GM12878 (cell line): ENCODE data around the gene MCUB. TPM values are rescaled to one million over a fixed set of nuclear protein-coding genes. Genes with fewer than 3 reads are reported as not detected.

Source experiments
- ATAC-seq: fragments of 200-7000 bp; cut with Tn5 transposase; 3 replicates; pipeline ENCODE4 v1.9.1; 2020; ENCODE audit warnings: mild to moderate bottlenecking, moderate library complexity
- BruUV-seq: library from RNA; stranded (reverse); fragments of 400-500 nt; replicated peaks from 2 replicates; lab custom pipeline; 2021; lab: Mats Ljungman, UMichigan
- CTCF ChIA-PET: fragments of 300-600 bp; sonication (Branson Sonifier 250); formaldehyde crosslinking; extraction: SDS; loops from one replicate; lab custom pipeline; 2021; ENCODE audit warnings: inconsistent platforms; lab: Yijun Ruan, JAX
- POLR2A ChIA-PET: fragments of 350-600 bp; formaldehyde crosslinking; extraction: SDS; loops from one replicate; lab custom pipeline; 2021; ENCODE audit warnings: inconsistent platforms; lab: Charles Lee
- RAD21 ChIA-PET: fragments of 300-600 bp; sonication (Branson Sonifier 250); formaldehyde crosslinking; loops from one replicate; lab custom pipeline; 2023; ENCODE audit warnings: antibody characterized with exemption; ENCODE audit not compliant: unreplicated experiment; lab: Charles Lee
- SMC1A ChIA-PET: fragments of 300-600 bp; sonication (Branson Sonifier 250); formaldehyde crosslinking; loops from one replicate; lab custom pipeline; 2023; ENCODE audit not compliant: unreplicated experiment, uncharacterized antibody; lab: Charles Lee
- DNase-seq: peaks from one replicate; pipeline ENCODE4 v3.0.0-alpha.2; 2011; ENCODE audit warnings: low read depth, low spot score
- FAIRE-seq: peaks from 3 replicates; lab custom pipeline; 2011; peaks lifted over from hg19 to GRCh38; lab: Jason Lieb, UNC
- H2AFZ ChIP-seq: 2 replicates; pipeline ENCODE4 v1.6.0; 2011; ENCODE audit warnings: low read depth, low read length, control low read depth; ENCODE audit not compliant: control insufficient read depth
- H3K27ac ChIP-seq: 2 replicates; pipeline ENCODE4 v1.5.1; 2011; ENCODE audit warnings: control low read depth; ENCODE audit not compliant: control insufficient read depth, insufficient read depth
- H3K27me3 ChIP-seq, 2 experiments: replicated peaks in 1 of 2; 2 replicates each; pipeline versions ENCODE4 v1.6.0 to v1.6.1; 2011; ENCODE audit warnings: low read length in 1 of 2; ENCODE audit not compliant: control insufficient read depth in 2 of 2, insufficient read depth in 2 of 2
- H3K36me3 ChIP-seq, 2 experiments: 2 replicates each; pipeline ENCODE4 v1.5.1; 2011; ENCODE audit warnings: low read length in 1 of 2; ENCODE audit not compliant: control insufficient read depth in 2 of 2, insufficient read depth in 2 of 2
- H3K4me1 ChIP-seq: 2 replicates; pipeline ENCODE4 v1.6.1; 2011; ENCODE audit warnings: mild to moderate bottlenecking, low read length, moderate library complexity, mixed read lengths; ENCODE audit not compliant: control insufficient read depth, insufficient read depth
- H3K4me2 ChIP-seq: 2 replicates; pipeline ENCODE4 v1.6.0; 2011; ENCODE audit warnings: control low read depth; ENCODE audit not compliant: control insufficient read depth, insufficient read depth
- H3K4me3 ChIP-seq: fragments of 200-600 bp; sonication (generic); 2 replicates; pipeline ENCODE4 v1.5.1; 2016
- H3K79me2 ChIP-seq: 2 replicates; pipeline ENCODE4 v1.6.0; 2011; ENCODE audit warnings: low read length; ENCODE audit not compliant: control insufficient read depth, insufficient read depth
- H3K9ac ChIP-seq: 2 replicates; pipeline ENCODE4 v1.8.0; 2011; ENCODE audit warnings: low read length, control low read depth, mixed read lengths; ENCODE audit not compliant: control insufficient read depth, insufficient read depth
- H3K9me3 ChIP-seq: replicated peaks from 3 replicates; pipeline ENCODE4 v1.5.1; 2011; ENCODE audit warnings: mild to moderate bottlenecking, low read length; ENCODE audit not compliant: control insufficient read depth, insufficient read depth
- H4K20me1 ChIP-seq: 2 replicates; pipeline ENCODE4 v1.6.0; 2011; ENCODE audit not compliant: control insufficient read depth, insufficient read depth
- BRCA1 ChIP-seq: IDR thresholded peaks from 2 replicates; pipeline ENCODE4 v1.6.1; 2011; ENCODE audit warnings: low read depth, low read length, improper control_type of control experiment
- EGR1 ChIP-seq, 2 experiments: IDR thresholded peaks; 1 replicate in 1 of 2; 2 replicates in 1 of 2; pipeline ENCODE4 v1.6.1; 2011 to 2012; ENCODE audit warnings: low read depth in 2 of 2, low read length in 2 of 2, borderline replicate concordance in 1 of 2, mild to moderate bottlenecking in 1 of 2, moderate library complexity in 1 of 2
- PAX8 ChIP-seq: fragments of 450-650 bp; IDR thresholded peaks from 2 replicates; pipeline ENCODE4 v1.6.1; 2017; ENCODE audit warnings: mild to moderate bottlenecking, moderate library complexity
- RAD21 ChIP-seq: IDR thresholded peaks from 2 replicates; pipeline ENCODE4 v1.6.1; 2011; ENCODE audit warnings: mild to moderate bottlenecking, low read depth, low read length, moderate library complexity; ENCODE audit not compliant: insufficient read depth
- RELA ChIP-seq: fragments of 450-650 bp; IDR thresholded peaks from 2 replicates; pipeline ENCODE4 v1.8.0; 2014; ENCODE audit warnings: borderline replicate concordance; ENCODE audit not compliant: partially characterized antibody
- WGBS: methylation state at CpG from one replicate; pipeline ENCODE4 v1.1.6; 2016; ENCODE audit warnings: low lambda C conversion rate; ENCODE audit not compliant: insufficient replicate concordance, insufficient coverage; ENCODE audit errors: missing lambda C conversion rate; 5-methylcytosine and 5-hydroxymethylcytosine counted together
- in situ Hi-C: fragments of 300-500 bp; cut with MboI; formaldehyde crosslinking; loops from 9 replicates; pipeline ENCODE4 v1.14.3; 2018; ENCODE audit warnings: mixed read lengths
- intact Hi-C: fragments of 100-400 bp; cut with micrococcal nuclease; formaldehyde crosslinking; loops from one replicate; pipeline ENCODE4 v1.14.2; 2022; ENCODE audit not compliant: unreplicated experiment
- polyA plus RNA-seq, 11 experiments: library from polyadenylated mRNA; depleted of rRNA in 4 of 11; unstranded in 6 of 11; stranded (reverse) in 5 of 11; fragments of >200 nt; fragmentation: Nextera tagmentation in 4 of 11; fragmentation: Illumina TruSeq in 1 of 11; extraction: Ambion mirVana in 4 of 11; extraction: Trizol in 1 of 11; gene quantifications; 1 replicate in 1 of 11; 2 replicates in 10 of 11; pipeline versions ENCODE4 v1.2.1 to v1.2.3, GENCODE V29; 2011 to 2016; ENCODE audit warnings: inconsistent platforms in 2 of 11, missing spikeins in 2 of 11, low read depth in 1 of 11
- total RNA-seq, 4 experiments: library from RNA; depleted of rRNA in 3 of 4; stranded (reverse); fragments of >200 nt in 3 of 4; fragmentation: Illumina TruSeq in 1 of 4; extraction: Trizol in 1 of 4; gene quantifications; 2 replicates each; pipeline versions ENCODE4 v1.2.1 to v1.2.3, GENCODE V29; 2013 to 2021
- TF ChIP-seq, protein P1 (sequence below): fragments of 450-650 bp; IDR thresholded peaks from 2 replicates; pipeline ENCODE4 v1.6.1; 2017; ENCODE audit warnings: antibody characterized with exemption, mild to moderate bottlenecking, moderate library complexity
- TF ChIP-seq, protein P2 (sequence below): fragments of 450-650 bp; IDR thresholded peaks from 2 replicates; pipeline ENCODE4 v1.6.1; 2018; ENCODE audit warnings: mild to moderate bottlenecking, low read depth, moderate library complexity; ENCODE audit not compliant: partially characterized antibody

The MCUB gene
- total and polyA plus RNA-seq, 10 of the 15 experiments (the other 5 are each of a cell fraction or from before 2014, with no cell fraction given), result 4.7 to 63.7 (median 39.4) TPM

DNA sequence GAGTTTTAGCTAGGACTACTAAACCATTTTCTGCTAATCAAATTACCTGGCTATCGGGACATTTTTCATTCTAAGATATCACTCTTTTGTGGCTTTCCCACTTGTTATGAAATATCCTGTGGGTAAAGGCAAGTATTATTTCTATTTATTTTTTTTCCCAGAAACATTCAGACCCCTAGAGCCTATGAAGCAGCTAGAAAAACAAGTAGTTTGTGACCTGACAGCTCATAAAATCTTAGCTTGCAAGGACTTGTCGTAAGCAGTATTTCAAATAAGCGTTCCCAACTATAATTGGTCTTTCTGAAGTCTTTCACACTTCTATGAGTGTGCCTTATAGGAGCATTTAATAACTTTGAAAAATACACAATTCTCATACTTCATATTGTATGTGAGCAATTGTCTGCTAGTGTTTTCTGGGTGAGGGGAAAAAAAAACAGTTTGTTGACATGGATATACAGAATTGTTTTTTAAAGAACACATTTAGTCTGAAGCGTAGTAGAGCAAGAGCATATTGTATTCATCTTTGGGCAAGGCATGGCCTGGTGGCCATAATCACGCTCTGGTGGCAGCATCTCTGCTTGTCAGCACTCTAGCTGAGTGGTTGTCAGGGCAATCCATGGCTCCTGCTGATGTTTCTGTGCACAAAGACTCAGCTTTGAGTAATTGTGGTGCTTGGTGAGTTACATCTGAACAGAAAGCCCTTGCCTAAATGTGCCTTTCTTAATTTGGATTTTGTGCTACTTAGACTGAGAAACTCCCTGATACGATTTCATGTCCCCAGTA is 2.6 kb downstream of the MCUB start:
- H3K27me3 ChIP-seq, result no peaks in the 10 kb centered on the region
- POLR2A ChIA-PET, result interaction anchor here (0.5 to 1.4 kb wide), 4 partner anchors 9 to 118 kb away, joined by 3 to 4 read pairs (median 3); no protein-coding TSS in a partner anchor
- H4K20me1 ChIP-seq, result no peaks in the 10 kb centered on the region; the same call in 1 of the 2 replicates
- WGBS, result 81% methylated on average over 6 of the region's 6 CpGs
- H3K36me3 ChIP-seq, result no peaks in the 10 kb centered on the region
- intact Hi-C loops, result loop anchor here (5.0 to 10.0 kb wide), 3 partner anchors 255 to 632 kb away; partner anchors contain the start of genes ELOVL6 and GAR1
- ATAC-seq, result no peak
- TF ChIP-seq BRCA1 (no peak), PAX8 (no peak), RELA (no peak), EGR1 (IDR thresholded peaks at IDR 0.05; ENCODE audit: borderline replicate concordance in 1 of 2, low read depth in 2 of 2, low read length in 2 of 2) (no peak), RAD21 (no peak)
- TF ChIP-seq, protein P1, sequence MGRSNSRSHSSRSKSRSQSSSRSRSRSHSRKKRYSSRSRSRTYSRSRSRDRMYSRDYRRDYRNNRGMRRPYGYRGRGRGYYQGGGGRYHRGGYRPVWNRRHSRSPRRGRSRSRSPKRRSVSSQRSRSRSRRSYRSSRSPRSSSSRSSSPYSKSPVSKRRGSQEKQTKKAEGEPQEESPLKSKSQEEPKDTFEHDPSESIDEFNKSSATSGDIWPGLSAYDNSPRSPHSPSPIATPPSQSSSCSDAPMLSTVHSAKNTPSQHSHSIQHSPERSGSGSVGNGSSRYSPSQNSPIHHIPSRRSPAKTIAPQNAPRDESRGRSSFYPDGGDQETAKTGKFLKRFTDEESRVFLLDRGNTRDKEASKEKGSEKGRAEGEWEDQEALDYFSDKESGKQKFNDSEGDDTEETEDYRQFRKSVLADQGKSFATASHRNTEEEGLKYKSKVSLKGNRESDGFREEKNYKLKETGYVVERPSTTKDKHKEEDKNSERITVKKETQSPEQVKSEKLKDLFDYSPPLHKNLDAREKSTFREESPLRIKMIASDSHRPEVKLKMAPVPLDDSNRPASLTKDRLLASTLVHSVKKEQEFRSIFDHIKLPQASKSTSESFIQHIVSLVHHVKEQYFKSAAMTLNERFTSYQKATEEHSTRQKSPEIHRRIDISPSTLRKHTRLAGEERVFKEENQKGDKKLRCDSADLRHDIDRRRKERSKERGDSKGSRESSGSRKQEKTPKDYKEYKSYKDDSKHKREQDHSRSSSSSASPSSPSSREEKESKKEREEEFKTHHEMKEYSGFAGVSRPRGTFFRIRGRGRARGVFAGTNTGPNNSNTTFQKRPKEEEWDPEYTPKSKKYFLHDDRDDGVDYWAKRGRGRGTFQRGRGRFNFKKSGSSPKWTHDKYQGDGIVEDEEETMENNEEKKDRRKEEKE, result no peak
- TF ChIP-seq, protein P2, sequence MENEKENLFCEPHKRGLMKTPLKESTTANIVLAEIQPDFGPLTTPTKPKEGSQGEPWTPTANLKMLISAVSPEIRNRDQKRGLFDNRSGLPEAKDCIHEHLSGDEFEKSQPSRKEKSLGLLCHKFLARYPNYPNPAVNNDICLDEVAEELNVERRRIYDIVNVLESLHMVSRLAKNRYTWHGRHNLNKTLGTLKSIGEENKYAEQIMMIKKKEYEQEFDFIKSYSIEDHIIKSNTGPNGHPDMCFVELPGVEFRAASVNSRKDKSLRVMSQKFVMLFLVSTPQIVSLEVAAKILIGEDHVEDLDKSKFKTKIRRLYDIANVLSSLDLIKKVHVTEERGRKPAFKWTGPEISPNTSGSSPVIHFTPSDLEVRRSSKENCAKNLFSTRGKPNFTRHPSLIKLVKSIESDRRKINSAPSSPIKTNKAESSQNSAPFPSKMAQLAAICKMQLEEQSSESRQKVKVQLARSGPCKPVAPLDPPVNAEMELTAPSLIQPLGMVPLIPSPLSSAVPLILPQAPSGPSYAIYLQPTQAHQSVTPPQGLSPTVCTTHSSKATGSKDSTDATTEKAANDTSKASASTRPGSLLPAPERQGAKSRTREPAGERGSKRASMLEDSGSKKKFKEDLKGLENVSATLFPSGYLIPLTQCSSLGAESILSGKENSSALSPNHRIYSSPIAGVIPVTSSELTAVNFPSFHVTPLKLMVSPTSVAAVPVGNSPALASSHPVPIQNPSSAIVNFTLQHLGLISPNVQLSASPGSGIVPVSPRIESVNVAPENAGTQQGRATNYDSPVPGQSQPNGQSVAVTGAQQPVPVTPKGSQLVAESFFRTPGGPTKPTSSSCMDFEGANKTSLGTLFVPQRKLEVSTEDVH, result no peak
- TF ChIP-seq, all 136 proteins: peak for 0
- ChIA-PET CTCF (interaction anchor here (0.9 to 2.6 kb wide), 7 partner anchors 9 to 265 kb away, joined by 3 to 17 read pairs (median 4); partner anchors contain the start of genes RRH and SEC24B), SMC1A (interaction anchor here (0.7 to 2.6 kb wide), 12 partner anchors 9 to 239 kb away, joined by 3 to 15 read pairs (median 4); partner anchors contain the start of gene CFI), RAD21 (interaction anchor here (0.6 to 1.6 kb wide), 6 partner anchors 9 to 146 kb away, joined by 3 to 5 read pairs (median 3); no protein-coding TSS in a partner anchor)
- Histone ChIP-seq H3K9me3 (no peaks in the 10 kb centered on the region; the same call in 2 of the 3 replicates), H3K4me2 (peak overlapping the region; percentile 10), H2AFZ (no peak overlapping the region), H3K79me2 (peaks cover 20% of the 10 kb centered on the region), H3K4me3 (peak overlapping the region; percentile 85; the same call in 1 of the 2 replicates), H3K27ac (no peak overlapping the region), H3K9ac (no peak overlapping the region), H3K4me1 (peaks cover 3% of the 10 kb centered on the region; the same call in 1 of the 2 replicates)
- DNase-seq (no peak), FAIRE-seq (no peak)
- in situ Hi-C loops, result no loop called here
- BruUV-seq, result no TSS peak
